Measurements from ENCODE around the gene METTL8.
"Not testable (repeated sequence)": the region's sequence is repeated elsewhere in the genome, so short reads cannot be mapped to it uniquely, and the experiment has no call there.

METTL8 gene

DNA sequence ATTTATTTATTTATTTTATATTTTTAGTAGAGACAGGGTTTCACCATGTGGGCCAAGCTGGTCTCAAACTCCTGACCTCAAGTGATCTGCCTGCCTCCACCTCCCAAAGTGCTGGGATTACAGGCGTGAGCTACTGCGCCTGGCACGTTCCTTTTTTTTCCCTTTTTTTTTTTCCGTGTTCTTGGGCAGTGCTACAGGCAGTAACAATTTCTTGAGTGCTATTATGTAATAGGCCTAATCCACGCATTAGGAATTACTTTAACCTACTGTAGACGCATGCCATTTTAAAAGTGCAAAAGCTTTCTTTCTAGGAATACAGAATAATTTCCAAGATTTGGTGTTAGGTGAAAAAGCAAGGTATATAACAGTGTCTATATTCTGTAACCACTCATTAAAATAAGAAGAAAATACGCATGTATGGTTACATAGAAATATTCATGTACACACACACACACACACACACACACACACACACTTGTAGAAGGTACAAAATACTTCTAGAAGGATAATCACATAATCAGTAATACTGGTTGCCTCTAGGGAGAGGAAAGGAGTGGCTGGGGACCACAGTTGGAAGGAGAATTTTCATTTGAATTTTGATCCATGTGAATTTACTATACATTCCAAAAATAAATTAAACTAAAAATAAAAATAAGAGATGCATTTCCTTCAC is 92.3 kb downstream of the METTL8 start:
- no peak for DNase-seq

DNA sequence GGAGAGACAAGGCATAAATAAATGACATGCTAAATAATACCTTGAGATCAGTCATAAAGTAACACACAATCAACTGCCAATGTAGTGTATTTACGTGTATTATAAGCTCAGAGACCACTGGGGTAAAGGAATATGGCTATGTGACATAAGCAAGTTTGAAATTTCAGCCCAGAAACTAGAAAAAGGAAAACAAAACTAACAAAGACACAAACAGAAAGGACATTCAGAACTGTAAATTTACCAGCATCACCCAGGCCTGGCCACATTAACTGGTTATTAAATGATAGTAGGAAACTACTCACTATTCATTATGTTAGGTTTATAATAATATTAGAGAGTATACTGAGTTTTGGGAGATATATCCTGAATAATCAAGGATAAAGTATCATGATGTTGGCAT is 98.8 kb downstream of the METTL8 start:
- DNase-seq: no peak

DNA sequence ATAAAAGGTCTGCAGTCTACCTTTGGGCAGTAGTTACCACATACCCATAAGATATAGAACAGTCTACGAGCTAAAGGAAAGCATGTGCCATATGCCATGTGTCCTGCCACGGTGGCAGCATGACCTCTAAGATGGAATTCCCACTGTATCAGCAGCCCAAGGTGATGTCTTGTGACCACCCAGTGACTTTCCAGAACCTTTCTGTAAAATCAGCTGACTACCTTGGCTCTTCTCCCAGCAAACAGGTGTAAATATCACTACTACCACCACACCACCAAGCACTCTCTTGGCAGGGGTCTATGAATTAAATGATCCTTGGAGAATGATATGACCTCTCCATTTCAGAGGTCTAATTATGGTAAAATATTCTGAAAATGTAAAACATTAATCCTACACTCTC is 99.6 kb downstream of the METTL8 start:
- no peak for DNase-seq

DNA sequence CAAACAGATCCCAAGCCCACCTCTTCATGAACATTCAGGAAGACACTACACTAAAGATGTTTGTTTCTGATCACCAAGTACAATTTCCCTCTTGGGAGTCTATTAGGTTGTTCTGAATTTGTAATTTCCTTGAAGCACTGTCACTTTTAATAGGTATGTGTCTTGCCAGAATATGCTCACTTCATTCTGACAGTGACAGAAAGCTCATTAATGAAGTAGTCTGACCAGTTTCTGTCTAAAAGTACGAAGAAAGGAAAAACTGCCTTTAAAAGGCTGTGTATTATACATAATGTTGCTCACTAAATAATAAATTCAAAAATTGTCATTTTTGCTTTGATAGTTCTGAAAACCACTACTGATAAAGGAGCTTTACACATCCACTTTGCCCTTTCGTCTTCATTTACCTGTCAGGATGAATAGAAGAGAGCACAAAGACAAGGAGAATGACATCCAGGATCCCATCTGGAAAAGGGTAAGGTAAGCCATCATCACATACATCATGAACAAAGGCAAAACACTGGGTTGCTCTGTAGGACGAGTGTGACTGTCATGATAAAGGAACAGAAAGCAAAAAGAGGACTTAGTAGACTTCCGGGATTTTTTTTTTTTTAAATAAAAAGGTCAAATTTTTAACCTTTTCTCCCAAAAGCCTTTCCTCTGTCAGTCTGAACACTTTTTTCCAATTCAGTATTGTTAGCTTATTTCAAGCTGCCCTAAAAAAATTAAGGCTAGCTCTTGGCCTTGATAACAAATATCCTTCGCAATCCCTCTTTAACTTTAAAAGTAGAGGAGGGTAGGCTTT is 103.4 kb downstream of the METTL8 start:
- DNase-seq: no peak

DNA sequence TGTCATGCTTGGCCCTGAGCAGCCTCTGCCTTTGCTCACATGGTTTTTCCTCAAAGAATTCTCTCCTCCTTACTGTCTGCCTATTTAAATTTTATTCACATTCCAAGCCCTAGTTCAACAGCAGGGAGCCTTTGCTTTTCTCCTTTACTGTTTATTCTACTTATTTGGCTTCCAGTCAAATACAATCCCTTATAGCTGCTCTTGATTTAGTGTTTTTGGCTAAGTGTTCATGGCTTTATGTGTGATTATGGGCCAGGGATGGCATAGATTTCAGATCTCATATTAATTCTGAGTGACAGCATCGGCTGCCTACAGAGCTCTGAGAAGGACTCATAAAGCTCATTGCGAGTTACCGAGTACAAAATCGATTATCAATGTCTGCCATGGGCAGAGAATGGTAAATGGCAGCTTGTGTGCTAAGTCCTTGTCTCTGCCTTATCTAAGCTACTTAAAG is 106.7 kb downstream of the METTL8 start:
- DNase-seq: no peak

DNA sequence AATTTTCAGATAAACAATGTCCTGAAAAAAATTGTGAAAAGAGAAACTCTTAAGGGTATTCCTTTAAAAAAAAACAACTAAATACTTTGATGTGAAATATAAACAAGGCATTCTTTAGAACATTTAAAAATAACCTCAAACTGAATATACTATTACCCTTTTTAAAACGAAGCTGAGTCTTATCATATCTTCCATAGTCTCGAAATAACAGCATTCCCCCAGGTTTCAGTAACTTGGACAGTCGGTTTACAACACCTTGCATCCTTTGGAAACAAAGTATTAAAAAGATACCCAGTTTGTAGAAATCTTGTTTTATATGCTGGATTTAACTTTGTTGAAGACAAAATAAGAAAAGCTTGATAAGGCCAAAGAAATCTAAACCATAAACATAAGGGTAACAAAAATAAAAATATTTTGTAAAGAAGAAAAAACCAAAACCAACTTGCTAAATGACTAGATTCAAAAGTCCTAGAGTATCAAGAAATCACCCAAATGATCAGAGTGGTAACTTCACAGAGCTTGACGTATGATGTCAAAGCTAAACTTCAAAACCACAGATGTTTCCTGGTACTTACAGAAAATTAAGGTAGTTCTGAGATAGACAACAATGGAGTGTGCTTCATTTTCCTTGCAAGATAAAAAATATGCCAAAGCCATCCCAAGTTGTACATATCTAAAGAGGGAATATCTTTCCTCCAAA is 107.8 kb downstream of the METTL8 start:
- DNase-seq: no peak

DNA sequence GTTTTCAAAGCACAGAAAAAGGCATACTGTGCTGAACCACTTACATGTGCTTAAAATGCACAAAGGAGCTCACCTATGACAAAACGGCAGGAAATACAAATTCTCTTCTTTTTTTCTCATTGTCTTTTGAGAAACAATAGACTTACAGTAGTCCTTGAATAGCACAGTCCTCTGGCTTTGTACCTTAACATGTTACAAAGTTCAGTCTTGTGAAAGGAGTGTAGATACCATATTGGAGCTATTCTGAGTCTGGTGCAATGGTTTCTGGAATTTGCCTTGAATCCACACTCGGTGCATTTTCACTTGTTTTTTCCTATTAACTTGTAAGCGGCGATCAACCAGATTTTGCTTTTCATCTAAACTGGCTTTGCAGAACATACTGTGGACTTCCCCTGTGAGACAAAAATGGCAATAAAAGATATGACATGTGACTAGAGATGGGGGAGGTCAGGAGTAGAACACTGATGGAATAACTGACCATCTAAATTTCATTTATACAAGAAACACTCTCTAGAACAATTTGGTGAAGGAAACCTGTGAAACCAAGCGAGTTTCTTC is 109.7 kb downstream of the METTL8 start:
- no peak for DNase-seq

DNA sequence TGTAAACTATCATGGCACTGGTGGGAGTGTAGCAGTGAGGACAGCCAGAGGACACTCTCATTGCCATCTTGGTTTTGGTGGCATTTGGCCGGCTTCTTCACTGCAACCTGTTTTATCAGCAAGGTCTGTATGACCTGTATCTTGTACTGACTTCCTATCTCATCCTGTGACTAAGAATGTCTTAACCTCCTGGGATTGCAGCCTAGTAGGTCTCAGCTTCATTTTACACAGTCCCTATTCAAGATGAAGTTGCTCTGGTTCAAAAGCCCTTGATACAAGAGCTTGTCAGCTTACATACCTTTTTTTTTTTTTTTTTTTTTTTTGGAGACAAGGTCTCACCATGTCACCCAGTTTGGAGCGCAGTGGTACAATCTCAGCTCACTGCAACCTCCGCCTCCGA is 110.9 kb downstream of the METTL8 start:
- DNase-seq: no peak

DNA sequence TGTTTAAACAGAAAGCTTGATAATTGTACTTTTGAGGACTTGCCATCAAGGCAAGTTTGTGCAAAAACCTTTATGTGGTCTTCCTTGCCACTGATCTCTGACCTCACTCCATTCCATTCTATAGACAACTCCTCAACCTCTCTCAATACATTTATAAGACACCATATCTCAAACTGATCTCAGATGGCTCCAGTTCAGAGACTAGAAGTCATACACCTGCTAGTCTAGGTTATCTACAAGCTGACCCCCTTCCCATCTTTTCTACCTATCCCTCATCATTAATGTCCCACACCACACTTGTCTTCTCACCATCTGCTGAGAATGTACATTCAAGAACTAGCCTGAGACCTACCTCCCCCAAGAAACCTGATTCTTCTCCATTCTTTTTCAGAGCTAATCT is 113.1 kb downstream of the METTL8 start:
- no peak for DNase-seq

DNA sequence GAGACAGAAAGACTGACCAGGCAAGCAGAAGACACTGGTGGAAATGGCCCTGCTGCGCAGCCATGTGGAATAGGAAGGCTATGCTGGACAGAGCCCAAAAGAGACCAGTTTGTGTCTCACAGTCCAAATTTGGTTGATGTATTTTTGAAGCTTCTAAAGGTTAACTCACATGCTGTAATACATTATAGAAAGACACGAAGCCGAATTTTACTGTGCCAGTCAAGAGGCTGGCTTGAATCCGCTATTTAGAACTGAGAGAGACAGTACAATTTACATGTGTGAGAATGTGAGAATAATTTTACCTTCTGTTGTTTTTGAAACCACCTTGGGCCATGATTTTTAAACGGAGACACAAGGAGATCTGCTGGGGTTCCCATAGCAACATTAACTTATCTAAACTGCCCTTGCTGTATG is 113.6 kb downstream of the METTL8 start:
- no peak for DNase-seq

DNA sequence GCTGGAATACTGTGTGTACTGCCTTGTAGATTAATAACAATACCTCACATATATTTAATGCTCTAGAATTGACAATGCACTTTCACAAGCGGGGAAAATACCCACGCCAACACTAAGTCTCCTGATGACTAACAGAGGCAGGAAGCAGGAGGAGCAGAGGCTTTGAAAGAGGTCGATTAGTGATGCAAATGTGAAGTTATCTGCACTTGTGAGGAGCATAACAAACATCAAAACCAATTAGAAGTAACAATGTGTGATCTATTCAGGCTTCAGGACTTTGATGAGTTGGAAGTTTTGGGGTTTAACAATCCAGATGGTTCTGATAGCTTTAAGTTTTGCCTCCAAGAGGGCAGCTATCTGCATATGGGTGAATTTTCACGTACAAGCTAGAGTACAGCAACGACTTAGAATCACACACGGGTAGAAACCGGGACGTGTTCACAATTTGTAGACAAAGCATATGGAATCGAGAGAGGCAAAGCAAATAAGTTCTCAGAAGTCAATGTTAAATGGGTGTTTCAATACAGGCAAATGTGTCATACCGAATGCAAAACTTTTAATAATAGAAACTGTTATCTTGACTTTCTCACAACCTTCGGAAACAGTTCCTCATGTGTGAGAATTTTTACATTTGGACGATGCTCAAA is 114.5 kb downstream of the METTL8 start:
- no peak for DNase-seq

DNA sequence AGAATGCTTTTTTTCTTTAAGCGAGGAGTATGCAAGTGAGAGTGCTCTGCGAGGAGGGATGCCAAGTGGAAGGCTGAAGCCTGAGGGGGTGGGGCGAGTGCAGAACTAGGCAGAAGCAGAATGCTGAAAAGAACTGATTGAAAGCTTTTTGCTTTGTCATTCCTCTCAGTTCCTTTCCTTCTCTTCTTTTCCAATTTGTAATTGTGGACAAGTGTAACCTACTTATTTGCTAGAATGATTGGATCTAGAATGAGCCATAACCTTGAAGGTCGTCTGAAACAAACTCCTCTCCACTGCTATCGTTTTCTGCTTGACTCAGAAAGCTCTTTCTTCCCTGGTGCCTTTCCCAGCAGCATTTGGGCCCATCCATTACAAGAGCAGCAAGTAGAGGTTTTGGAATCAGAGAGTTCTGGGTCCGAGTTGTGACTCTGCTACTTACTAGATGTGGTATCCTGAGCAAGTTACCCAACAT is 115.3 kb downstream of the METTL8 start:
- peak; percentile 66 for DNase-seq

DNA sequence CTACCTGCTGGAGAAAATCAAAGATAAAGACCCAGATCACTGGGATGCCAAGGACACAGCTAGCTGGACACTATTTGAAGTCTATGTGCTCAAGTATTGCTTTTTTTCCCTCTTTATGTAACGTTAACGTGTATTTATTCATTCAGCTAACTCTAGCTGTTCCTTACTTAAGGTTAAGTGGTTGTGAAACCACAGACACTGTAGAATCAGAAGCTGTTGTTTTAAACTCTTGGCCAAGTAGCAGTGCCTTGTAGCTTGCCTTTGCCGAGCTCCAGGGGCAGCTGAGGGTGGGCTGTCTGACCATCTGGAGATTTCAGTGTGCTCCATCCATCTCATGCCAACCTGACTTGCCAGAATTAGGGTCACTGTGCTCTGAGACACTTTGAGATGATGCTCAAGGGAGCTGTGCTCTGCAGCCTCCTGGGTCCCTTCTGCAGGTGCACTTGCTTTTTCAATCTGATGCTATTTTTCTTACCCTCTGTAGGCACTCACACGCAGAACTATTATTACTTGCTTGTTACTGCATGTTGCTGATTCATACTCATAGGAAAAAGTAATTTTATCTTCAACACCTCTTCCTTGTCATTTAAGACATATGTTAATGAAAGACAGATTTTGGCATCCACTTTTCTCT is 116.2 kb downstream of the METTL8 start:
- DNase-seq: no peak

DNA sequence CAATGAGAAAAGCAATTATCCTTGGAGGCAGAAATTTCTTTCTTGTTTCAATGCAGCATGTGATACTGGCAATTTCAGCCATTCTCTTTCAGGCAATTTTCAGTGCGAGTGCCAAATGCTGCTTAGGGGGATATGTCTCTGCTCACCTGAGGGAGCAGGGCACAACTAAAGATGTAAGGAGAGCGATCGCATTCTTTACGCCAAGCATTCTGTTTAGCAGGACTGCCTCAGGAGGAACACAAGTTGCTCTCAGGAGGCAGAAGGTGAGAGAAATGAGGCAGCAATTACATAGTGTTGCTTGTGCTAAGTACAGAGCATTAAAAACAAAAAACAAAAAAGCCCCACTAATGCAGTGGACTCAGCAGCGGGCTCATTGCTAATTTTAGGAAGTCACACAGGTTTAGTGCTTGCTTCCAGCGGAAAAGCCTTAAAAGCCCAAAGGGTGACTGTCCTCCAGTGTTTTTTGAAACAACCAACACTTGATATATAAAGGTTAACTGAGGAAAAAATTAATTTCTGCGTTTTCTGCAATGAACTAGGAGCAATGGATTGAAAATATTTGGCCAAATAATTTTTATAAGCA is 116.9 kb downstream of the METTL8 start:
- DNase-seq: no peak

DNA sequence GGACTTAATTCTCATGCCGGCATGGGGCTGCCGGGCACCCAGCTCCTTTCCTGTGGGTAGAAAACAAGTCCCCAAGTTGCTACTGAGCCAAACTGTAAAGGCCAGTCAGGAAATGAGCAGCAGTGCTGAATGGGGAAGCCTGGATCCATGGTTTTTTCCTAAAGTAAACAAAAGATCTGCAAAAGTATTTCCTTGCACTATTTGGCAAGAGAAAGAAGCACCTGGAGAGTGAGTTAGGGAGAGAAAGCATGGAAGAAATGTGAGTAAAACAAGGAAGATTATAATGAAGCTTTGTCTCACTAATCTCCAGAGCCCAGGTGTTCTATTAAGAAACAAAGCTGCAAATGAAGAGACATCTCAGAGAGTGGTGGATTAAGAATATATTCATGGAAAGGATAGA is 117.6 kb downstream of the METTL8 start:
- peak; percentile 39 for DNase-seq

DNA sequence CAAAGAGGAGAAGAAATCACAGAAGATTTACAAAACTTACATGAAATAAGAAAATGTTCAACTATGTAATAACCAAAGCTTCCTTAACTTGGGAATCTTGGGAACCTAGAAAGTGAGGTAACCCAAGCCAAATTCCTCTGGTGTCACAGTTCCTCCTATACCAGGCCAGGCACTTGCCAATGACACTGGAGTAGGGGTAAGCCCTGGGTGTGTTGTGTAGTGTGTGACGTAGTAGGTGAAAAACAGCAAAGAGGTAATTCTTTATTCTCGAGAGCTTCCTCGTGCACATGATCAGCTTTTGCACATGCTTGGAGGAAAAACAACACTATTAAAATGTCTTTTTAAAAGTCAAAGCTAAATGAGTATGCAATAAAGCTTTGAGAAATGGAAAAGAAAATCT is 118.0 kb downstream of the METTL8 start:
- DNase-seq: peak; percentile 47

DNA sequence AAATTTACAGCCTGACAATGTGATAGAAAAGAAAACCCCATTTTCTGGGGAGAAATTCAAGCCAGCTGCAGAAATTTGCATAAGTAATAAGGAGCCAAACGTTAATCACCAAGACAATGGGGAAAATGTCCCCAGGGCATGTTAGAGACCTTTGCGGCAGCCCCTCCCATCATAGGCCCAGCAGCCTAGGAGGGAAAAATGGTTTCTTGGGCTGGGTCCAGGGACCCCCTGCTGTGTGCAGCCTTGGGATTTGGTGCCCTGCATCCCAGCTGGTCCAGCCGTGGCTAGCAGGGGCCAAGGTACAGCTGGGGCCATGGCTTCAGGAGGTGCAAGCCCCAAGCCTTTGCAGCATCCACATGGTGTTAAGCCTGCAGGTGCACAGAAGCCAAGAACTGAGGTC is 121.6 kb downstream of the METTL8 start:
- DNase-seq: not testable (repeated sequence)

DNA sequence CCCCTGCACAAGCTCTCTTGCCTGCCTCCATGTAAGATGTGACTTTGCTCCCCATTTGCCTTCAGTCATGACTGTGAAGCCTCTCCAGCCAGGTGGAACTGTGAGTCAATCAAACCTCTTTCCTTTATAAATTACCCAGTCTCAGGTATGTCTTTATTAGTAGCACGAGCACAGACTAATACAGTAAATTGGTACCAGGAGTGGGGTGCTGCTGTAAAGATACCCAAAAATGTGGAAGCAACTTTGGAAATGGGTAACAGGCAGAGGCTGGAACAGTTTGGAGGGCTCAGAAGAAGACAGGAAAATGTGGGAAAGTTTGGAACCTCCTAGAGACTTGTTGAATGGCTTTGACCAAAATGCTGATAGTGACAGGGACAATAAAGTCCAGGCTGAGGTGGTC is 122.2 kb downstream of the METTL8 start:
- not testable (repeated sequence) for DNase-seq

DNA sequence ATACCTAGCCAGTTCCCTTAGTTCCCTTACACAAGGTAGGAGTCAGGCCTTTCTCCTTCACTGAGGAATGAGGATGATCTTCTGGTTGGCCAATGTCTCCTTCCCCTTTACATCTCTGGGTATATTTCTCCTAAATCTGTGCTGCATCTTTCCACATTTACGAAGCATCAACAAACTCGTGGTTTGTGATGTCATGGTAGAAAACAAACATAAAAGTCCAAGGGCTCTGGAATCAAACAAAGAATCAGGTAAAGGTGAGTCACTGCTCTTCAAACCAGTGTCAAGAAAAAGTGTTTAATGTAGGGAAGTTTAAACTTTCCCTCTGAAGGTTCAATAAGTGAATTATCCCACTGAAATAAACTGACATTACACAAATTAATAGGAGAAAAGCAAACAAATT is 122.9 kb downstream of the METTL8 start:
- no peak for DNase-seq

DNA sequence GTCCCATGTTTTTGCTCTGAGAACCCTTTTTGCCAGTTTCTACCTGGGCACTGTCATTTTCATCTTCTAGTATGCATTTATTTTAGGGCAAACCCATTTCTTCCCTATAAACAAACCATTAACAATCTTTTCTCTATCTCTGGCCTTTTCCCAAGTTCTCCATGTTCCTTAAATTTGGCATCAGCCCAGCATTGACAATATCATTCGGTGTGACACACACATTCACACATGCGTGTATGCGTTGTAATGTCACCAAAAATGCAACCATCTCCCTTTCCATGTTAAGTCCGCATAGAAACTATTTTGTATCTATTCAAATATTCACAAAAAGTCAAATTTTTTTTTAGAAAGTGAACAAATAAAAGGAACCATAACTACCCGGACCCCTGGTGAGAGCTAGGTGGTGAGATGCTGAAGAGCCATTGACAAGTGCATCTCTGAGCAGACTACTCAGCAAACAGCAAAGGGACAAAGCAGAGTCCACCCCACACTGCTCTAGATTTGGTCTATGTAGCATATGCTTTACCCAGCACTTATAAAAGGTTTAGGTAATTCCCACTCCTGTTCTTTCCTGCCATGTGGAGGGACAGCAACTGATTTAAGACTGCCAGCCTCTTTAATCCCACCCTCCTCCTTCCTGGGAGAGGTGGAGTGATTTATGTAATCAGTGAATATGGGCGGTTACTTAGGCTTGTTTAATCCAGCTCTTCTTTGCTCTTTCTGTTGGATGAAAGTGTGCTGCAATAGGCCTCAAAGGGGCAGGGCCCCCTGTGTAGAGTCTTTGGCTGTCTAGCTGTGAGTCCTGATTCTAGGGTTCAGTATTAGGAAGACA is 124.1 kb downstream of the METTL8 start:
- DNase-seq: no peak
